MM.1S (cell line): ENCODE results near the gene KYAT1.

Experiments
- DNase-seq: peaks from one replicate; pipeline ENCODE4 v3.0.0-alpha.2; 2015
- H2AFZ ChIP-seq: fragments of 300-600 bp; sonication (generic); 2 replicates; pipeline ENCODE4 v1.6.0; 2016; ENCODE audit warnings: antibody characterized with exemption, low read length
- H3F3A ChIP-seq: fragments of 300-600 bp; sonication (generic); 2 replicates; pipeline ENCODE4 v1.6.1; 2016; ENCODE audit warnings: mild to moderate bottlenecking, antibody characterized with exemption, low read length, moderate library complexity, mixed read lengths; ENCODE audit not compliant: insufficient read depth
- H3K27ac ChIP-seq: fragments of 300-600 bp; sonication (generic); 2 replicates; pipeline ENCODE4 v1.5.1; 2016; ENCODE audit warnings: mild to moderate bottlenecking, low read length
- H3K27me3 ChIP-seq: fragments of 300-600 bp; sonication (generic); replicated peaks from 2 replicates; pipeline ENCODE4 v1.6.0; 2016; ENCODE audit warnings: low read length; ENCODE audit not compliant: insufficient read depth
- H3K36me3 ChIP-seq: fragments of 300-600 bp; sonication (generic); replicated peaks from 2 replicates; pipeline ENCODE4 v1.6.1; 2016; ENCODE audit warnings: mild to moderate bottlenecking, low read length, mixed read lengths; ENCODE audit not compliant: insufficient read depth
- H3K4me1 ChIP-seq: fragments of 300-600 bp; sonication (generic); 2 replicates; pipeline ENCODE4 v1.6.1; 2016; ENCODE audit warnings: low read length, mixed read lengths
- H3K4me2 ChIP-seq: fragments of 300-600 bp; sonication (generic); 2 replicates; pipeline ENCODE4 v1.6.0; 2016; ENCODE audit warnings: low read depth, low read length
- H3K4me3 ChIP-seq: fragments of 300-600 bp; sonication (generic); 2 replicates; pipeline ENCODE4 v1.5.1; 2016; ENCODE audit warnings: low read length, mixed read lengths
- H3K79me2 ChIP-seq: fragments of 300-600 bp; sonication (generic); 2 replicates; pipeline ENCODE4 v1.6.1; 2016; ENCODE audit warnings: mixed run types, low read length, mixed read lengths
- H3K9ac ChIP-seq: fragments of 300-600 bp; sonication (generic); 2 replicates; pipeline ENCODE4 v1.6.1; 2016; ENCODE audit warnings: low read length, mixed read lengths
- H3K9me2 ChIP-seq: fragments of 300-600 bp; sonication (generic); replicated peaks from 2 replicates; pipeline ENCODE4 v1.6.1; 2016; ENCODE audit warnings: mild to moderate bottlenecking, low read length, mixed read lengths; ENCODE audit not compliant: insufficient read depth
- H3K9me3 ChIP-seq: fragments of 300-600 bp; sonication (generic); replicated peaks from 2 replicates; pipeline ENCODE4 v1.6.1; 2016; ENCODE audit warnings: mild to moderate bottlenecking, low read length, mixed read lengths; ENCODE audit not compliant: insufficient read depth
- H4K20me1 ChIP-seq: fragments of 300-600 bp; sonication (generic); 2 replicates; pipeline ENCODE4 v1.6.1; 2016; ENCODE audit warnings: mild to moderate bottlenecking, low read length, moderate library complexity, mixed read lengths; ENCODE audit not compliant: insufficient read depth
- CTCF ChIP-seq: fragments of 300-600 bp; sonication (generic); IDR thresholded peaks from 2 replicates; pipeline ENCODE4 v1.5.1; 2016; ENCODE audit warnings: antibody characterized with exemption, low read length, mixed read lengths
- EZH2 ChIP-seq: fragments of 300-600 bp; sonication (generic); optimal IDR thresholded peaks from 2 replicates; pipeline ENCODE3; 2017; ENCODE audit warnings: low read depth, mild to moderate bottlenecking, antibody characterized with exemption, low read length, mixed read lengths
- EZH2phosphoT487 ChIP-seq: fragments of 300-600 bp; sonication (generic); IDR thresholded peaks from 2 replicates; pipeline ENCODE4 v1.6.1; 2018; ENCODE audit warnings: antibody characterized with exemption, low read length

KYAT1 gene

GRCh38 chr9:128920381-128921058 is 38.8 kb upstream of the KYAT1 start, which contains the start of gene PHYHD1:
Gene PHYHD1, plus strand, starts transcription at chr9:128920982. Its CDS starts 1,342 bp downstream, at chr9:128922324.
- Histone ChIP-seq H2AFZ (no peak within 1 kb of the TSS), H3K79me2 (no peaks in the 10 kb centered on the region), H3K4me3 (no peak within 1 kb of the TSS), H3K27me3 (no peaks in the 10 kb centered on the region), H3F3A (no peaks in the 10 kb centered on the region), H3K4me1 (no peaks in the 10 kb centered on the region), H4K20me1 (no peaks in the 10 kb centered on the region), H3K36me3 (no peaks in the 10 kb centered on the region), H3K9me2 (no peaks in the 10 kb centered on the region), H3K27ac (no peak within 1 kb of the TSS), H3K9me3 (no peaks in the 10 kb centered on the region), H3K4me2 (no peak within 1 kb of the TSS), H3K9ac (no peak within 1 kb of the TSS)
- no peak for DNase-seq
- TF ChIP-seq EZH2phosphoT487 (no peak), CTCF (no peak), EZH2 (no peak)

GRCh38 chr9:128919402-128920089 is 37.8 kb upstream of the KYAT1 start:
- Histone ChIP-seq H3K9me2 (no peaks in the 10 kb centered on the region), H3K4me2 (no peak overlapping the region), H4K20me1 (no peaks in the 10 kb centered on the region), H3K4me3 (no peak overlapping the region), H3K79me2 (no peaks in the 10 kb centered on the region), H3K27me3 (no peaks in the 10 kb centered on the region), H2AFZ (no peak overlapping the region), H3K9me3 (no peaks in the 10 kb centered on the region), H3F3A (no peaks in the 10 kb centered on the region), H3K4me1 (no peaks in the 10 kb centered on the region), H3K27ac (no peak overlapping the region), H3K36me3 (no peaks in the 10 kb centered on the region), H3K9ac (no peak overlapping the region)
- no peak for TF ChIP-seq CTCF
- TF ChIP-seq EZH2phosphoT487, result no peak
- TF ChIP-seq EZH2, result no peak
- DNase-seq, result no peak

- H3K36me3 ChIP-seq, result no peaks in the 10 kb centered on the region
- H3K27ac ChIP-seq, result no peak overlapping the region
Observed at GRCh38 chr9:128918921-128919320, 37.2 kb upstream of the KYAT1 start.

More at GRCh38 chr9:128918921-128919320, 37.2 kb upstream of the KYAT1 start:
- Histone ChIP-seq H3K9me2 (no peaks in the 10 kb centered on the region), H3K9ac (no peak overlapping the region), H3F3A (no peaks in the 10 kb centered on the region), H3K79me2 (no peaks in the 10 kb centered on the region), H3K27me3 (no peaks in the 10 kb centered on the region), H3K4me3 (no peak overlapping the region), H4K20me1 (no peaks in the 10 kb centered on the region), H3K4me2 (no peak overlapping the region), H3K9me3 (no peaks in the 10 kb centered on the region), H3K4me1 (no peaks in the 10 kb centered on the region), H2AFZ (no peak overlapping the region)
- DNase-seq, result no peak
- TF ChIP-seq EZH2, result no peak
